ENCODE data around the gene GRIK5. TPM values are rescaled to one million over a fixed set of nuclear protein-coding genes. Genes with fewer than 3 reads are reported as not detected.
A peak's percentile ranks its signal among the peaks of the same experiment; 100 is the strongest.

The GRIK5 gene
- total RNA-seq, 4 donors from 2014 or later: 0.08 to 1.1 (median 0.37) TPM

GRCh38 chr19:42115219-42115618 lies 45.2 kb upstream of the GRIK5 start:
- Histone ChIP-seq H3K27ac (no peak overlapping the region), H3K36me3 (no peaks in the 10 kb centered on the region), H3K9me3 (no peaks in the 10 kb centered on the region), H3K4me1 (peaks cover 0 to 13% (median 12%) of the 10 kb centered on the region in 3 donors), H3K4me3 (no peak overlapping the region), H3K27me3 (no peaks in the 10 kb centered on the region)
- intact Hi-C loops (cut with DNase I): no loop called here
- TF ChIP-seq CTCF (IDR thresholded peaks at IDR 0.05) (no peak), POLR2A (IDR thresholded peaks at IDR 0.05) (no peak)
- 74% methylated on average over 4 of the region's 4 CpGs for WGBS, 2 donors
- no peak for DNase-seq

- 61 to 75% methylated on average over 7 of the region's 7 CpGs for WGBS, 2 donors
Observed at GRCh38 chr19:42114412-42114811, 44.4 kb upstream of the GRIK5 start.

GRCh38 chr19:42113641-42114348 lies 43.8 kb upstream of the GRIK5 start:
- no peak for DNase-seq
- no peaks in the 10 kb centered on the region for H3K27me3 ChIP-seq
- peaks cover 0 to 16% (median 12%) of the 10 kb centered on the region in 3 donors for H3K4me1 ChIP-seq
- no peaks in the 10 kb centered on the region for H3K36me3 ChIP-seq
- no peaks in the 10 kb centered on the region for H3K9me3 ChIP-seq
- TF ChIP-seq CTCF (IDR thresholded peaks at IDR 0.05): peak in 1 of 6 experiments; percentile 4
- no peak for TF ChIP-seq POLR2A (IDR thresholded peaks at IDR 0.05)
- intact Hi-C loops (cut with DNase I): no loop called here
- peak overlapping the region in 2 of 4 donors; percentile 13 to 67 for H3K27ac ChIP-seq
- WGBS, 2 donors: 37 to 38% methylated on average over 9 of the region's 10 CpGs
- no peak overlapping the region for H3K4me3 ChIP-seq

More at GRCh38 chr19:42114412-42114811, 44.4 kb upstream of the GRIK5 start:
- no peaks in the 10 kb centered on the region for H3K27me3 ChIP-seq
- no peaks in the 10 kb centered on the region for H3K9me3 ChIP-seq
- peak overlapping the region in 1 of 4 donors; percentile 67 for H3K27ac ChIP-seq
- H3K4me3 ChIP-seq: no peak overlapping the region
- TF ChIP-seq CTCF (IDR thresholded peaks at IDR 0.05): no peak
- TF ChIP-seq POLR2A (IDR thresholded peaks at IDR 0.05): no peak
- intact Hi-C loops (cut with DNase I): no loop called here
- peaks cover 0 to 13% (median 12%) of the 10 kb centered on the region in 3 donors for H3K4me1 ChIP-seq
- DNase-seq: no peak
- H3K36me3 ChIP-seq: no peaks in the 10 kb centered on the region

- Histone ChIP-seq H3K36me3 (no peaks in the 10 kb centered on the region), H3K27ac (no peak overlapping the region)
- DNase-seq: no peak
Observed at GRCh38 chr19:42111811-42112210, 41.8 kb upstream of the GRIK5 start.

More at GRCh38 chr19:42111811-42112210, 41.8 kb upstream of the GRIK5 start:
- 60 to 63% methylated on average over 2 to 3 of the region's 3 CpGs for WGBS, 2 donors
- peaks cover 0 to 21% (median 12%) of the 10 kb centered on the region in 3 donors for H3K4me1 ChIP-seq
- H3K4me3 ChIP-seq: no peak overlapping the region
- intact Hi-C loops (cut with DNase I): no loop called here
- H3K27me3 ChIP-seq: peaks cover 0 to 12% (median 0%) of the 10 kb centered on the region in 4 donors
- H3K9me3 ChIP-seq: no peaks in the 10 kb centered on the region
- TF ChIP-seq POLR2A (IDR thresholded peaks at IDR 0.05): no peak
- no peak for TF ChIP-seq CTCF (IDR thresholded peaks at IDR 0.05)

All from esophagus squamous epithelium (tissue), 5 donors.